NCI-H2107 (cell line): ENCODE data around the gene MLLT6.

Experiments
- DNase-seq: peaks from one replicate; lab custom pipeline; 2025; lab: John Stamatoyannopoulos, UW

Gene MLLT6

DNA sequence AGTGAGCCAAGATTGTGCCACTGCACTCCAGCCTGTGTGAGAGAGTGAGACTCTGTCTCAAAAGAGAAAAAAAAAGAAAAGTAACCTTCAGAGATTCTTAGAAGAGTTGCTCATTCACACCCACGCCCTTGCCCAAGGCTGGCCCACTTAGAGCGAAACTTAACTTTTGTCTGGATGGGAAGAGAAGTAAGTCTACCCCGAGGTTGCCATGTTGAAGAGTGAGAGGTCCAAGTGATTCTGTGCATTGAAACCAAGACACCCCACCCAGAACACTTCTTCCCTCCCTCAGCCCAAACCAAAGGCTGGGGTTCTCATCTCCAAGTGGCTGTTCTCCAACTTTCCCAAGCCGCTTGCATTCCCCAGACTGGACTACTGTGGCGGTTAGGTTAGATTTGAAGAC lies 22.7 kb downstream of the MLLT6 start:
- no peak for DNase-seq

DNA sequence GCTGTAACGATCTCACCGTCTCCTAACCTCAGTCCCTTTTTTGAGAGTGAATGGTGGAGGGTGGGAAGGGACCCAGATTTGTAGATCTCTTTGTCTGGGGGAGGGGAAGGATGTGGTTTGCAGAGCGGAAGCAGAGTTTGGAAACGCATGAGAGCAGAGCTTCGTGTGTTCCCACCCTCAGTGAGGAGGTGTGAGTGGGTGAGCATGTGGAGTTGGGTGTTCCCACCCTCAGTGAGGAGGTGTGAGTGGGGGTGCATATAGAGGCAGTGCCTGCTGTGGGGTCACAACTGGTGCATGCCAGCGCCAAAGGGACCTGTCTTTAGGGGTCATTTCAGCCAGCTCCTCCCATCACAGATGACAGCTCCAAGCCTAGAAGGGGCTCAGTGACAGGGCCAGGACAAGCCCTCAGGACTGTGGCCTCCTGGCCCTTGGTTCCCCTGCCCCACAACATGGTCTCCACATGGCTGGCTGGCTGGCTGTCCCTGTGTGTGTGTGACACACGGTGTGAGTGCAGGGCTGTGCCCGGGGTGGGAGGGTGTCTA lies 23.3 kb downstream of the MLLT6 start:
- DNase-seq, result no peak

DNA sequence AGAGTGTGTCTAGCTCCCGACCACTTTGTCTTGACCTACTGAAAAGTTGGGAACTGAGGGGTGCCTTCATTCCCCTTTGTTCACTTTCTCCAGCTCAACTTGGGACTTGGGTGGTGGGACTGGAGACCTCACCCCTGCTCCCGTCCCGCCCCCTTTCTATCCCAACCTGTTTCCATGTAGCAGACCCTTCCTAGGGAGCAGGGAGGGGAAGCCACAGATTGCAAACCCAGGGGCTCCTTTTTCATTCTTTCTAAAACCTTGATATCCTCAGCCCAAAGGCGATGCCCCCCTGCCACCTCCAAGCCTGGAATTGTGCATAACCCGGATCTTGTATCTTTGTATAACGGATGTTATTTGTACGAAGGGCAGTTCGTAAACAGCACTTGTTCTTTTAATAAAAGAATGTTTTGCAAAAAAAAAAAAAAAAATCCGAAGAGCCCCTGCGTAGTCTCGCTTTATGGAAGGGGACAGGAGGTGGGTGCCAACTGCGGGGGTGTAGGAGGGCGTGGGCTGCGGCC lies 24.4 kb downstream of the MLLT6 start:
- no peak for DNase-seq

DNA sequence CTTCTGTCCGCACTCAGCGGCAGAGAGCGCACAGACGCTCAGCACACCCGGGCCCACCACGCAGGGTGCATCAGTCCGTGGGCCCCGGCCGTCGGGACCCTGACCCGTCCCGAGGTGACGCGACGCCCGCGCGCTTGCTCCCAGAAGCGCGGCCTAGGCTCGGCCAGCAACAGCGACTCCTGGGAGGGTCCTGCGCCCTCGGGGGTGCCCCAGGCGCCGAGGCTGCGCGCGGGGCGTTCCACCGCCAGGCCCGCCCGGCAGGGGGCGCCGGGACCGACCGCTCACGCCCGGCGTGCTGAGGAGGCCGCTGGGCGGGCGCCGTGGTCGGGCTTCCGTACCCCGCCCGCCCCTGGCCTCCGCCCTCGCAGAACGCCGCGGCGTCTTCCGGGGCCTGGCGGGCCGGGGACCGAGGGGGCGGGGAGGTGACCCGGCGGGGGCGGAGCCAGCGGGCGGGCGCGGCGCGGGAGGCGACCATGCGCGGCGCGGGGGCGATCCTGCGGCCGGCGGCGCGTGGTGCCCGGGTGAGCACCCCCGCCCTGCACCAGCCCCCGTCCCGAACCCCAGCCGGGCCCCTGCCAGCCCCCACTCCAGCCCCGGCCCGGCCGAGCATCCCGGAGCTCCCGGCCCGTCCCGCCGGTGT lies 24.9 kb downstream of the MLLT6 start, which contains the start of gene CISD3:
TSS of gene CISD3 (plus strand) at position 456 of the 640 bp plus-strand sequence. CDS start at position 474, 18 bp downstream.
- DNase-seq, result peak; percentile 88

DNA sequence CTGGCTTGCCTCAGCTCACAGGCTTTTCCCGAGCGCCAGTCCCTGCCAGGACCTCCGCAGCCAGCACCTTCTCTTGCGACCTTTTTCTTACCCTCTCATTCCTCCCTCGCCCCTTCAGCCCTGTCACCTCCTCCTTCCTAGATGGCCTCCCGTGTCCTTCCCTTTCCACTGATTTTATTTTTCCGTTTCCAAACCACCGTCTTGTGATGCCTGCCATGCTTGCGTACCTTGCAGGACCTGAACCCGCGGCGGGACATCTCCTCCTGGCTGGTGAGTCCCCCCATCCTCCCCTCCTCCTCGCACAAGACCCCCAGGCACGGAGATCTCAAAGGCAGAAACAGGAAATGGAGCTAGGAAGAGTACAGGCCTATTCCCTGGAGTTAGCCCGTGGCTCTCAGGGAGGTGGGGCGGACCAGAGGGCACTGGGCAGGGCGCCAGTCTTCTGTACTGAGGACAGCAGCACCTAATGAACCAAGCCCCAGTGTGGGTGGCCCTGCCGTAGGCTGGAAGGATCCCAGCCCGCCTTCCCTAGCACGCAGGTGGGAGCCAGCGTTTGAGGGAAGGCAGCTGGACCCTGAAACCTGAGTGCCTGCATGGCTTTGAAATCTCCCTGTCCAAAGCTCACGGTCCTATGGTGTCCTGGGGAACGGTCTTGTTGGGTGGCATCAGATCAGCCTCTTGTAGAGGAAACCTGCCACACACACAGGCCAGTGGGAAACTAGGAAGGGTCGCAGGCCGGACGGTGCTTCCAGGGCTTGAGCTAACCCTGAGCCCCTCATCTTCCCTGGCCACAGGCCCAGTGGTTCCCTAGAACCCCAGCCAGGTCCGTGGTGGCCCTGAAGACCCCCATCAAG lies 25.7 kb downstream of the MLLT6 start:
- DNase-seq, result no peak

DNA sequence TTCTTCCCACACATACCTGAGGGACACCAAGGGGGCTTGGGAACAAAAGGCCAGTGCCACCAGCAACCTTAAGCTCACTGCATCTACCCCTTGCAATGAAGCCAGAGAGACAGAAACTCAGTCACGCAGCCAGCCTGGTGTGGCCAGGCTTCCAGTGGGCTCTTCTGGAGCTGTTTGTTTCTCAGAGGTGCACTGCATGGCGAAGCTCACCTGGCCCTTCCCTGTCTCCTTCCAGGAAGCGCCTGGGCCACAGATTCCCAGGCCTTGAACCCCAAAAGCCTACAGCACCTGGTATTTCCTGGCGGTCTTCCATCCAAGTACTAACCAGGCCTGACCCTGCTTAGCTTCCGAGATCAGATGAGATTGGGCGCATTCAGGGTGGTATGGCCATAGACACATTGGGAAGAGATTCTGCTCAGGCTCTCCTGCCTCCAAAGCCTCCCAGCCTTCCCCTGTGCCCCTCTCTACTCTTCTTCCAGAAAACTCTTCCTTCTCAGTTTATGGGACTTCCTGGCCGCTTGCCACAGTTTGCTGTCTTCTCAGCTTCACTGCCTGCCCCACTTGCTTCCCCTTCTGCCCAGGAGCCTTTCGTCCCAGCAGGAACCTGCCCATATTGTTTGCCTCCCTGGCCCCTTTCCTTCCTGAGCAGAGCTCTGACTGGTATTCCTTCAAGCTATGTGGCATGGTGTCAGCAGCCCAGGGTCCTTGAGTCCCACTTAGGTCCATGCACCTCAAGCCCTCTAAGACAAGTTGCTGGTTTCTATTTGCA lies 26.6 kb downstream of the MLLT6 start:
- DNase-seq, result no peak

DNA sequence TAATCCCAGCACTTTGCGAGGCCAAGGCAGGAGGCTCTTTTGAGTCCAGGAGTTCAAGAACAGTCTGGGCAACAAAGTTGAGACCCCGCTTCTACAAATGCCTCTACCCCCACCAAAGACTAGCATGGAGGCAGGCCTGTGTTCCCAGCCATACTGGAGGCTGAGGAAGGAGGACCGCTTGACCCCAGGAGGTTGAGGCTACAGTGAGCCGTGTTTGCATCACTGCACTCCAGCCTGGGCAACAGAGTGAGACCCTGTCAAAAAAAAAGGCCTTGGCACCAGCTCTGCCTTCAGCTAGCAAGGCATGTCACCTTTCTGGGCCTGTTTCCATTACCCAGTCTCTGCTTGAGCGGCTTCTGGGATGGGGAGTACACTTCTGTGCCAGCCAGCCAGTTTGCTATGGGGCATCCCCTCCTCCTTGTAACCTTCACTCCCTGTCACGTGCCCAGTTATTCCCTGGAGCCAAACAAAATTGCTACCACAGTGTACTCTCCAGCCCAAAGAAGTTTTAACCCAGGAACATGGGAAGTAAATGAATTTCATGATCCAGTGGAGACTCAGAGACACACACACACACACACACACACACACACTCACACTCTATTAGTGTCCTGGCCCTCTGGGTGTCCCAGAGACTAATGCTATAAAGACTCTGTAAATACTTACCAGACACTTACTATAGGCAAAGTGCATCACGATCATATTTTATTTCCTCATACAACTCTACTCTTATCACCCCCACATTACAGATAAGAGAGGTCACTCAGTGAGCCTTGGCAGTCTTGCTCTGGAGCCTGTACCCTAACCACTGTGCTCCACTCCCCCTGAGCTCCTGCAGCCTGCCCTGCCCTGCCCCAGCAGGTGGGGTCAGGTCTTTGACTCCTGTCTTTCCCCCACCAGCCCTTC lies 27.6 kb downstream of the MLLT6 start:
- DNase-seq, result no peak

DNA sequence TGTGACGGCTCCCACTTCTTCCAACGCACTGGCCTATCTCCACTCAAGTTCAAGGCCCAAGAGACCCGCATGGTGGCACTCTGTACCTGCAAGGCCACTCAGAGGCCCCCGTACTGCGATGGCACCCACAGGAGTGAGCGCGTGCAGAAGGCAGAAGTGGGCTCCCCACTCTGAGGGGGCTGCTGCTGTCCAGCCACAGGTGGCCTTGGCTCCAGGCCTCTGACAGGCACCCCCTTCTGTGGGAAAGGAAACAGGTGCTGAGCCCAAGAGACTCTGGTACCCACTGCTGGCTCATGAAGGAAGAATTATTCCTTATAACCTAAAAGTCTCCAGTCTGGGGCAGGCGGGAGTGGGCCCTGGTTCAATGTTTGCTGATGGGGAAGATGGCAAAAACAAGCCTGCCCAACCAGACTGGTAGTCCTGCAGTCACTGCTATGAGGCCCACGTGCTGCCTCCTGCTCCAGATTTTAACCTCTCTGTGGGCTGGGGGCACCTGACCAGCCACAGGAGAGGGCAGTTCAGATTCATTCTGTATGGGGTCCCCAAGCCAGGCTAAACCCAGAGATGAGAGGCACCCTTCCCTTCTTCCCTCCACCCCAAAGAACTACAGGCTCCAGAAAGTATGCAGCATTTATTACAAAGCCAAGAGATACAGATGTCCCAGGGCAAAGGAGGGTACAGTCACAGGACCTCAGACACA lies 28.4 kb downstream of the MLLT6 start:
- no peak for DNase-seq

DNA sequence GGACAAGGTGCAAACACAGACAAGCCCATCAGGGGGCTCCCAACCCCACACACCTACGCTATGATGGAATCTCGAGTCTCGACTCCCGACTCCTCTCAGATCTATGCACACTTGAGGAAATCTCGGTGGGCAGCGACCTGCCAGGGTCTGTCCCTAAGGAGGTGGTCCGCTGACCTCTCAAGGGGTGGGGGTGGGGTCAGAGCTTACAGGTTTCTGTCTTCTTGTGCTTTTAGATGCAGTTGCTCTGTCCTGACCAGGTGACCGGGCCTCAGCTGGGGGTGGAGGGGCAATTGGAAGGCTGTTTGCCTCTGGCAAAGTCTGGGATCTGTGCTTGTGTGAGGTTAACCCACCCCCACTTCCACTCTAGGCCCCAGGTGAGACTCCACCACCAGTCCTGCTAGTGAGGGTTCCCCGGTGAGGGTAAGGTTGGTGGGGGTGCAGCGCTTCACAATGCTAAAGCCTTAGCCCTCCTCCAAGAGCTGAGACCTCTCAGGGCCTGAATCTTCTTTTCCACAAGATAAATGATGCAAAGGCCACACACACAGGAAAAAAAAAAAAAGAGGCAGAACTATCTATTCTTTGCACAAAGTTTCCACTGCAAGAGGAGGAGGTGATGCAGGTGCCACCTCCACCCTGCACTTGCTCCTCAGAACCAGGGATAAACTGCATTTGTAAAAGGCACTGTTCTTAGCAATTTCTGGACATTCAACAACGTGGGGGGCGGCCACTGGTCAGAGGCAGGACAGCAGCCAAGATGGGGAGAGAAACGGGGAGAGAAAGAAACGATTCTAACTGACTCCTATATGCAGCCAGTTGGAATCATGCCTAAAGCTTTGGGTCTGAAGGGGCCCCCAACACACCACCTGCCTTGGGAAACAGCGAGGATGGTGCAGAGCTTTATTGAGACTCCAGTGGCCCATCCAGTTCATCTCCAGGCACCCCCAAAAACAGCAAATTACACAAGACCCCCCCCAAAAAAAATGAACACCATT lies 29.2 kb downstream of the MLLT6 start:
- DNase-seq, result no peak

DNA sequence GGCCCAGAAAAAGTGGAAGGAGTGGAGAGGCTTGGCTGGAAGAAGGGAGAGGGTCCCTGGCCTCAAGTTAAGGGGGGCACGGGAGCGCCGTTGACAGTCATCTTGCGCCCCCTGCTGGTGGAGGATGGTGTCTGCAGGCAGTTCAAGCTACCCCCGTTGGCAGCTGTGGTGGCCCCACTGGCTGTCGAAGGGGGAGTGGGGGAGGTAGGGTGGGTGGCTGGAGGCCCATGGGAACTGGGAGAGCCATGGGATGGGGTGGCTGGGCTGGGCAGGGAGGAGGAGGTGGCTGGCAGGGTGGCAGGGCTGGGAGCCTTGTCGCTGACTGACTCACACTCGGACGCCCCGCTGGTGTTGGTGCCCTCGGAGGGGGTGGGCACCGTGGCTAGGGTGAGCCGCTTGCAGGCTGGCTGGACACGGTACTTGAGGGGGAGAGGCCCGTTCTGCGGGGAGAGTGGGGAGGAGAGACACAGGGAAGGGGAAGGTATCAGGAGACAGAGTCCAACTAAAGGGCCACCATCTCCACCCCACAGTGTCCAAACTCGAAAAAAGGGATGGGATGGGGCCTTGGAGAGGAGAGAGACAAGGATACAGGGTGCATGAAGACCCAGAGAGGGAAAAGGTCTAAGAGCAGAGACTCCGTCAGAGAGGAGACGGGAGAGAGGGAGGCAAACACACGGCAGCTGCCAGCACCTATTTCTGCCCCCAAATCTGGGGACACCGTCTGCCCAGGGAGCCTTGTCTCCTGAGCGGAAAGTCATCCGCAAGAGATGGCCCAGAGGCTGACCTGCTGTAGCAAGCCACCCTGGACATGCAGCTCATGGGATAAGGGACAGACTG lies 30.3 kb downstream of the MLLT6 start:
- peak; percentile 41 for DNase-seq

DNA sequence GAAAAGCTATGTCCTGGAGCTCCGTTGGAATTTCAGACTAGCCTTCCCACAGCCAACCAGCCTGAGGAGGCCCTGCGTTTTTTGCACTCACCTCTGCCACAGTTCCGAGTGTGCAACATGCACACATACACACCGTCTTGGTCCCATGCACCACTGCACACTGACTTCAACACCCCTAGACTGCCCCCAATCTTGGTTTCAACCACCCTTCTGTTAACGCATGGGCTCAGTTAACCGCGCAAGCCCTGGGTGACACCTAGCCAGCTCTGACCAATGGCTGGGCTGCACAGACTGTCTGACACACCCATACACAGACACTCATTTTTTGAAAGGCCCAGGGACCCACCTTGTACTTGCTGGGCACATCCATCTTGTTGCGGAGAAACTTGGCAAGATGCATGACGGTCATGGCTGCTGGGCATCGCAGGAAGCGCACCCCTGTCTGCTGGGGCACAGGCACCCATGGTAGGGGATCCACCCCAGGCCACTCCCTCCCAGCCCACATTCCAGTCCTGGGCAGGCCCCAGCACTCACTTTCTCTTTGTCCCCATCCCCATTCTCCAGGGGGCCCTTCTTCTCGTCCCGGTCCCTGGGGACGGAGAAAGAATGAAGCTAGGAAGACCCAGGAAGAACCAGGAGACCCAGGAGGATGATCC lies 33.1 kb downstream of the MLLT6 start:
- no peak for DNase-seq

DNA sequence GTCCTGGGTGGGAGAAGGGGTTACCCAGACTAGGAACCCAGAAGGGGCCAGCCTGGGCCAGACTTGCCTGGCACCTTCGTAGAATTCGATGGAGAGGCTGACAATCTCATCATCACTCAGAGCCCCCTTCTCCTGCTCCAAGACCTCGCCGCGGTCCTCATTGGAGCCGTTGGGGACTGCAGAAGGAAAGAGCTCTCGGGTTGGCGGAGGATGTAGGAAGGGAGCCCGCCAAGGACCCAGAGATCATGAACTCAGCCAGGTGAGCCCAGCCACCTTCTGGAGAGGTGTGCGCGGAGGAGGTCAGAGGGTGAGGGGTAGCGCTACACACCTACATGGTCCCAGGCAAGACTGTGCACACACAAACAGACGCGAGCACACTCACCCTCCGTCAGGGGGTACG lies 33.6 kb downstream of the MLLT6 start:
- DNase-seq, result no peak

DNA sequence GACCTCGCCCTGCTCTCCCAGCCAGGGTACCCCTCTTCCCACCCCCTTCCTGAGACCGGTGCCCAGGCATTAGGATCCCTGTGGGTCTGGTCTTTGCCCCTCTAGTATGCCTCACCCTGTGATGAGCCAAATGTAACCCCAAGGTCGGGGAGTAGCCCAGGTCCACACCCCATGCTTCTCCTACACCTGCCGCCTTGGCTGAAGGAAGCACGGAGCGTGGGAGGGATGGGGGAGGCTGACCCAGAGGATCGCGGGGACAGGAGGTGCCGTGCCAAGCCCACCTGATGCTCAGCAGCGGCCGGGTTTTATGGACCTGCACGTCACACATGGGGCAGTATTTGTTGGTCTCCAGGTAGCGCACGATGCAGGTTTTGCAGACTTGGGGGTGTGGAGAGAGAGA lies 34.2 kb downstream of the MLLT6 start:
- no peak for DNase-seq

DNA sequence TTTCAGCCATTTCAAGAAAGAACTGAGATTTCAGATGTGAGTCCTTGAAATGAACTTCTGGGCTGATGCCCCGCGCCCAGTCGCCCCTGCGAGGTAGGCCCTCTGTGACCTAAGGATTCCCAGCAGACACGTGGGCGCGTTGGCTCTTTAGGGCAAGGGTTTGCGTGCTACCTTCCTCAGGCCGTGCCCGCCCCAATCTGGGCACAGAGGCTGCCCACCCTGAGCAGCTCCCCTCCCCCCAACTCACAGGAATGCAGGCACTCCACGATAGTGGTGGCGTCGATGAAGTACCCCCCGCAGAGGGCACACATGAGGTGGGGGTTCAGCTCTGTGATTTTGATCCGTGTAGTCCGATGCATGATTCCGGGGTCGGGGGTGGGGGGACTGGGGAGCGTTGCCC lies 35.0 kb downstream of the MLLT6 start:
- DNase-seq, result no peak

DNA sequence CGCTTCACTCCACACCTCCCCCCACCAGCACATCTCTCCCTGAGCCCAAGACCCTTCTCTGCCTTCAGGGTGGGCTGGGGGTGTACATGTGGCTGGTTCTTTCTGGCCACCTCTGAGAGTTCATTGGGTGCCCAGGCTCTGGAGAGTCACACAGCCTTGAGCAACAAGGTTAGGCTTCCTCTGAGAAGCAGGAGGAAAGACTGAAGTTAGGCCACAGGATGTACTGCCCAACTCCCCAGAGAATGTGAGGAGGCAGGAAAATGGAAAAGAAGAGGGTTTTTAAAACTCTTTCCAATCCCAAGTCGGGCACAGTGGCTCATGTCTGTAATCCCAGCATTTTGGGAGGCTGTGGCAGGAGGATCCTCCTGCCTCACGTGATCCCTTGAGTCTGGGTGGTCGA lies 35.7 kb downstream of the MLLT6 start:
- no peak for DNase-seq

DNA sequence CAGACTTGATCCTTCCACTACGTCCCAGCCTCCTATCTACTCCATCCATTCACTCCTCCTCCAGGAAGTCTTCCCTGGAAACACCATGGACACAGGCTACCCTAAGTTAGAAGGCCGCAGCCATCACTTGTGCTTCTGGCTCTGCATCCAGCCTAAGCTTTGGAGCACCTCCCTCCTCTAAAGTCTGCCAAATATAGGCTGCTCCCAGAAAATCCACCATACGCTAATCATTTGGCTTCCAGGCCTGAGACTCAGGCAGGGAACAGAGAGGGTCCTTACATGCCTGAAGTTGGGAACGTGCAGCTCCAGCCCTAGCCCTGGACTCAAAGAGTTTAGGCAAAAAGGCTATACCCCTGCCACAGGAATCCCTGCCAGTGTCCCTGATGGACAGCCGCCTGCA lies 36.4 kb downstream of the MLLT6 start:
- DNase-seq, result no peak

DNA sequence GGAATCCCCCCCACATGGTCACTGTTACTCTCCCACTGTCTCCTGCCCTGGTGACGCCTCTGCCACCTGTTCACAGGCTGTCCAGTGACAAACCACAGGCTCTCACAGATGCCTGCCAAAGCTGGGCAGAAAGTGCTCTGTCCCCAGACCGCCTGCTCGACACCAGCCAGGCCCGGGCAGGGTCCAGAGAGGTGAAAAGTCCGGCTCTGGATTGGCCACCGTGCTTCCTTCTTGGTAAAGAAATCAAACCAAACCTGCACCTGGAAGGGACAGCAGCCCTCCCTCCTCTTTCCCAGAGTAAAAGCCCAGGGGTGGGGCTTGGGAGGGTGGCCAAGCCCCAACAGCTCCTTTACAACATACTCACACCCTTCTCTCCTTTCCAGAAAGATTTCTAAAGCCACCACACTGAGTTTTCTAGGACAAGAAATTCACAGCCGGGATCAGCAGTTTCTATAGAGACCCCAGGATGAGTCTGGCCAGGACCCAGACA lies 36.9 kb downstream of the MLLT6 start:
- DNase-seq, result no peak
